Ovary (tissue), 9 donors: ENCODE data around the gene NDUFV1. TPM values are rescaled to one million over a fixed set of nuclear protein-coding genes. Genes with fewer than 3 reads are reported as not detected.

Experiments used
- DNase-seq, 5 donors: peaks; one replicate each; pipeline ENCODE4 v3.0.0-alpha.2; 2019 to 2020
- H3K27ac ChIP-seq, 2 donors: fragments of 200-600 bp; one replicate each; pipeline versions ENCODE4 v1.5.1 to v1.8.0; 2019 to 2022
- H3K27me3 ChIP-seq: fragments of 200-600 bp; one replicate; pipeline ENCODE4 v1.8.0; 2022
- H3K36me3 ChIP-seq: fragments of 200-600 bp; sonication (generic); one replicate; pipeline ENCODE4 v1.5.1; 2019
- H3K4me1 ChIP-seq: one replicate; pipeline ENCODE4 v1.8.1; 2013; ENCODE audit warnings: mild to moderate bottlenecking, moderate library complexity; ENCODE audit not compliant: insufficient read depth
- H3K4me3 ChIP-seq: fragments of 200-600 bp; sonication (generic); one replicate; pipeline ENCODE4 v1.5.1; 2017
- H3K9me3 ChIP-seq, 2 donors: fragments of 200-600 bp in 1 of 2; sonication (generic) in 1 of 2; one replicate each; pipeline versions ENCODE4 v1.5.1 to v1.8.1; 2013 to 2019; ENCODE audit warnings: mild to moderate bottlenecking in 1 of 2, moderate library complexity in 1 of 2
- CTCF ChIP-seq, 3 donors: fragments of 450-650 bp in 2 of 3; fragments of 200-600 bp in 1 of 3; IDR thresholded peaks; one replicate each; pipeline versions ENCODE4 v1.5.1 to v1.8.0; 2016 to 2022; ENCODE audit warnings: antibody characterized with exemption in 3 of 3, mild to moderate bottlenecking in 1 of 3
- EP300 ChIP-seq: sonication (generic); formaldehyde crosslinking; IDR thresholded peaks from one replicate; pipeline ENCODE4 v1.6.1; 2017; ENCODE audit warnings: antibody characterized with exemption
- POLR2A ChIP-seq: fragments of 450-650 bp; IDR thresholded peaks from one replicate; pipeline ENCODE4 v1.6.1; 2017; ENCODE audit warnings: antibody characterized with exemption, mild to moderate bottlenecking, moderate library complexity
- WGBS, 3 donors: extraction: QIAGEN DNeasy Blood & Tissue Kit in 1 of 3; methylation state at CpG; one replicate each; pipeline versions ENCODE4 v1.1.5 to v1.1.7; 2013 to 2017; 5-methylcytosine and 5-hydroxymethylcytosine counted together
- intact Hi-C, 4 donors: fragments of 100-400 bp; cut with DNase I; formaldehyde crosslinking; loops; one replicate each; pipeline versions ENCODE4 v1.11.0 to v1.15.1; 2022 to 2023
- polyA plus RNA-seq, 2 donors: library from polyadenylated mRNA; stranded (reverse); fragments of 200-250 nt in 1 of 2; fragments of 350-450 nt in 1 of 2; fragmentation: Illumina TruSeq in 1 of 2; extraction: RNeasy Lipid Tissue Mini Kit (QIAGEN cat#74804) in 1 of 2; gene quantifications; one replicate each; pipeline ENCODE4 v1.2.3, GENCODE V29; 2013 to 2014
- total RNA-seq, 7 donors: library from RNA; depleted of rRNA in 2 of 7; stranded (reverse); fragments of >200 nt in 2 of 7; fragmentation: NEBNext Ultra II Directional in 3 of 7; extraction: Animal tissue kit (Norgen Biotek cat#: 25700) in 3 of 7; gene quantifications; one replicate each; pipeline versions ENCODE4 v1.1.0 to v1.2.4, GENCODE V29; 2016 to 2023
- donor health status: DM: no; HTN: no; CAD: no; lungs with moderate emphysema.
- donor health status: DM: no; HTN: no; CAD: no.
- donor health status: Bipolar disorder and iron deficiency.
- donor health status: DM: yes; HTN: yes; CAD: no.
- donor health status: DM: no; HTN: no; CAD: no.
- donor health status: DM: yes; HTN: yes; CAD: no.

NDUFV1 gene
- total and polyA plus RNA-seq, 9 donors = 47.7 to 184 (median 169) TPM

- TF ChIP-seq POLR2A (no peak), CTCF (IDR thresholded peaks at IDR 0.05) (no peak), EP300 (no peak)
- 64 to 65% (median 64%) methylated on average over 12 of the region's 12 CpGs for WGBS, 3 donors
- no peak overlapping the region for H3K4me3 ChIP-seq
- H3K36me3 ChIP-seq = no peaks in the 10 kb centered on the region
- H3K4me1 ChIP-seq = no peaks in the 10 kb centered on the region
- H3K9me3 ChIP-seq = no peaks in the 10 kb centered on the region
- no peak overlapping the region for H3K27ac ChIP-seq
- no peak for DNase-seq
- no peaks in the 10 kb centered on the region for H3K27me3 ChIP-seq
- intact Hi-C loops = no loop called here
Observed at GRCh38 chr11:67648140-67648795, 41.5 kb downstream of the NDUFV1 start.

GRCh38 chr11:67648796-67649613, 42.3 kb downstream of the NDUFV1 start:
- Histone ChIP-seq H3K4me1 (no peaks in the 10 kb centered on the region), H3K9me3 (no peaks in the 10 kb centered on the region), H3K27me3 (no peaks in the 10 kb centered on the region), H3K4me3 (no peak overlapping the region), H3K27ac (no peak overlapping the region), H3K36me3 (no peaks in the 10 kb centered on the region)
- TF ChIP-seq POLR2A = no peak
- no peak for TF ChIP-seq EP300
- no peak for TF ChIP-seq CTCF (IDR thresholded peaks at IDR 0.05)
- 64 to 76% (median 76%) methylated on average over 12 of the region's 12 CpGs for WGBS, 3 donors
- intact Hi-C loops = no loop called here
- peak in 1 of 5 donors; percentile 12 for DNase-seq

- whole genome bisulfite sequencing, 3 donors = 76 to 79% (median 77%) methylated on average over 22 of the region's 22 CpGs
- no peak overlapping the region for H3K27ac ChIP-seq
- H3K27me3 ChIP-seq = no peaks in the 10 kb centered on the region
- TF ChIP-seq EP300 (no peak), CTCF (IDR thresholded peaks at IDR 0.05) (no peak), POLR2A (no peak)
- H3K9me3 ChIP-seq = no peaks in the 10 kb centered on the region
- no peaks in the 10 kb centered on the region for H3K4me1 ChIP-seq
- intact Hi-C loops = loop anchor here in 1 of 4 donors (10.0 kb wide), 1 partner anchor 75 kb away; no protein-coding TSS in a partner anchor
- peak overlapping the region; percentile 15 for H3K4me3 ChIP-seq
- no peaks in the 10 kb centered on the region for H3K36me3 ChIP-seq
- DNase-seq = no peak
Observed at GRCh38 chr11:67649634-67650510, 43.1 kb downstream of the NDUFV1 start.
